ENCODE results near the gene FADS2.

GRCh38 chr11:61846362-61847020 is 18.4 kb downstream of the FADS2 start:
- no peak for TF ChIP-seq CTCF (IDR thresholded peaks at IDR 0.05)
- TF ChIP-seq POLR2A (IDR thresholded peaks at IDR 0.05), result no peak
- TF ChIP-seq EP300 (IDR thresholded peaks at IDR 0.05; ENCODE audit: low read depth), result no peak
- no peak for TF ChIP-seq POLR2AphosphoS5 (IDR thresholded peaks at IDR 0.05)

Data from transverse colon (tissue), 4 donors.